Endothelial cell of hepatic sinusoid (primary cell): Measurements from ENCODE around the gene REC114.

Experiments
- in situ Hi-C: cut with HindIII; loops from 2 replicates; pipeline ENCODE4 v1.10.0; 2017; ENCODE audit warnings: low sequenced_read_pairs

The REC114 gene

DNA sequence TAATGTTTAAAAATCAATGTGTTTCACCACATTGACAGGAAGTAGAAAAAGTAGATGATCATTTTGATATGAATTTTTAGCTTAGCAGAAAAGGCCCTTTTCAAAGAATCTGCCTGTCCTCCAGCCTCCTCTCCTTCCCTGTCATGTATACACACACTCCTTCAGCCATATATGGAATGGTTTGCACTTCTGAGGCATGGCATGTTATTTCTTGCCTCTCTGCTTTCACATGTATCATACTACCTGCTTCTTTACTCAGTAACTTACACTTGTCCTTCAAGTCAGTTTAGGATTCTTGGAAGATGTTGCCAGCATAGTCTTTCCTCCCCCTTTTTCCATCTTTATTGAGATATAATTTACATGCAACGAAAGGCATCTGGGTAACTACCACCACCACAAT lies 79.0 kb downstream of the REC114 start:
- in situ Hi-C loops = no loop called here

DNA sequence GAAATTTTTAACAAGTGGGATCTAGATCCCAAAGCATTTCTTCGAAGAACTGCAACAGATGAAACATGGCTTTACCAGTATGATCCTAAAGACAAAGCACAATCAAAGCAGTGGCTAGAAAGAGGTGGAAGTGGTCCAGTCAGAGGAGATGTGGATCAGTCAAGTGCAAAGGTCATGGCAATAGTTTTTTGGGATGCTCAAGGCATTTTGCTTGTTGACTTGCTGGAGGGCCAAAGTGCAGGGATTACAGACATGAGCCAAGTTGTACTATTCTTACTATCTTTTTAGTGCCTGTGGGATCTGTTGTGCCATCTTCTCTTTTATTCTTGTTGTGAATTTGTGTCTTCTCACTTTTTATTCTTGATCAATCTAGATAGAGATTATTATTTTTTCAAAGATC lies 82.0 kb downstream of the REC114 start:
- in situ Hi-C loops = no loop called here

DNA sequence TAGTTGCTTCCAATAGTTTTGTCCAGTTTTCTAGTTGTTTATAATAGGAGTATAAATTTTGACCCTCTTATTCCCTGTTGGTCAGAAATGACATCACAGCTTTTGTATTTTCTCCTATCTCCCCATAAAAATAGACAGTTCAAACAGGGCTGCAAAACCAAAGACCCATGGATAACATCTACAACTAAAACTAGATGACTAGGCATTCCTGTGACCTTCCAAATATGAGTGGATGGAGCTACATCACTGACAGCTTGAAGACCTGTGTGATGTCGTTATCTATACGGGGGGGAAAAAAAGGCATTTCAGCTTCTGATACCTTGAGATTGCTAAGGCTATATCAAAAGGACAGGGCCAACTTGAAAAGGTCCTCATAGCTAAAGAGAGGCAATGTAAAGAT lies 84.6 kb downstream of the REC114 start:
- in situ Hi-C loops = no loop called here

DNA sequence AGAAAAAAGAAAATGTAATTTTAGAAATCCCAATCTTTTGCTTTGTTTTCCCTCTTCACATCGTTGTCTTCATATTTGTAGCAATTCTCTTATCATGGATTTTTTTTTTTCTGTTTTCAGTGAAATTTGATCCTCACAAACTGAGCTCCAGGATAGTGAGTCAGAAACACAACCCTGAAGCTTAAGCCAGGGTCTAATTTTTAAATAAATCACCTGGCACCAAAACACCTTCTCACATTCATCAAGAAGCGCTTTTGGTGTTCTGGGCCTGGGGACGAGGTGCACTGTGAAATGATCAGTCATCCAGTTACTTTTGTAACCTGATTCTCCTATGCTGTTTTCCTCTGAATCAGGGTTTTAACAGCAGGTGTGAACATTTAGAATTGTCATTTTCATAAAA lies 87.7 kb downstream of the REC114 start:
- in situ Hi-C loops = no loop called here

DNA sequence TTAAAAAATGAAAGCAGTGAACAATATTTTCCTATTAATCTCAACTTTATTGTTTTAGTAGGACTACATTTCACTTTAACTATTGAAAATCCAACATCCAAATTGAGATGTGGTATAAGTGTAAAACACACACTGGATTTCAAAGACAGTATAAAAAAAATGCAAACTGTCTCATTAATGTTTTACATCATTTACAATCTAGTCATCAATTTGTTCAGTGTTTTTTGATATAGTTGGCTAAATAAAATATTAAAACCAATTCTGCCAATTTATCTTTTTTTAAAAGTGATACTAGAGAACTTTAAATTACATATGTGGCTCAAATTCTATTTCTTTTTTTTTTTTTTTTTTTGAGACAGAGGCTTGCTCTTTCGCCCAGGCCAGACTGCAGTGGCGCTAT lies 95.2 kb downstream of the REC114 start:
- in situ Hi-C loops = no loop called here

DNA sequence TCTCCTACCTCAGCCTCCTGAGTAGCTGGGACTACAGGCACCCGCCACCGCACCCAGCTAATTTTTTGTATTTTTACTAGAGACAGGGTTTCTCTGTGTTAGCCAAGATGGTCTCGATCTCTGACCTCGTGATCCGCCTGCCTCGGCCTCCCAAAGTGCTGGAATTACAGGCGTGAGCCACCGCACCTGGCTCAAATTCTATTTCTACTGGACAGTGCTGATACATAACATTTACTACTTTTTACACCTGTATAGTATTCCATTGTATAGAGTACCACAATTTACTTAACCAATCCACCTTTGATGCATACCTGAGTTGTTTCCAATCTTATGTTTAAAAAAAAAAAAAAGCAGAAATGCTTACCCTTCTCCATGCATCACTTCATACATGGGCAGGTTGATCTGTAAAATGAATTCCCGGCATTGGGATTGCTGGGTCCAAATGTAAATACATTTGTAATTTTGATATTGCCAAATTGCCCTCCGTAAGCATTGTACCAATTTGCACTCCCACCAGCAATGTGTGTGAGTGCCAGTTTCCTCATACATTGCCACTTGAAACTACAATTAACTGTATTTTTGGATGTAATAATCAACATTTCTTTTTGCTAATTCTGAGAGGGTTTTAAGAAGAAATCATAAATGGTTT lies 95.7 kb downstream of the REC114 start:
- in situ Hi-C loops = no loop called here

DNA sequence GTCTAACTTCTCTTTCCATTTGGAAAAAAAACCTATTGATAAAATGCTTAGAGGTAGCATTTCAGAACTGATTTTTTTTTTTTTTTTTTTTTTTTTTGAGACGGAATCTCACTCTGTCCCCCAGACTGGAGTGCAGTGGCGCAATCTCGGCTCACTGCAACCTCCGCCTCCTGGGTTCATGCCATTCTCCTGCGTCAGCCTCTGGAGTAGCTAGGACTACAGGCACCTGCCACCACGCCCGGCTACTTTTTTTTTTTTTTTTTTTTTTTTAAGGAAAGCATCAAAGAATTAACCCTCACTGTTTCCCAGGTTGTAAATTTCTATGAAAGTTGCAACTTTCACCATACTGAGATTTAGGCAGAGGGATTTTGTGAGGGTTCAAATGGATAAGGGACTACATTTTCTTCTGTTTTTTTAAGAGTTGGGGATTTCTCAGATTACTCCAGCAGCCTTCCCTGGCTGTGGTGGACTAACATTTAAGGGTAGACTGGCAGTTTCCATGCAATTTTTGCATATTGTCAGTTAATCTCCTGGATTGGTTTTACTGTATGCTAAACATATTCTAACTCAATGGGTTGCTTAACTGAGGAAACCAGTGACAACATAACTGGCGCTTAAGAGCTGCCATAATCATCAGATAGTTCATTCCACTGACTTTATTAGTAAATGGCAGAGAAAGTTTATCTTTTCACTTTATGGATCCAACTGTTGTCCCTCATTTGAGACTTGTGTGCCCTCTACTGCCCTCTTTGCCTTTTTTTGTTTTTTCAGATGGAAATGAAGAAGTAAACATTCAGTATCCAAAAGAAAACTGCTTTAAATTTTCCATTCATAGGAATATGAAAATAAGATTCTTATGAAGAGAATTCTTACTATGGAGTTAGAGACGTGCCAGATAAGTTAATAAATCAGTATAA lies 96.5 kb downstream of the REC114 start:
- in situ Hi-C loops = no loop called here

DNA sequence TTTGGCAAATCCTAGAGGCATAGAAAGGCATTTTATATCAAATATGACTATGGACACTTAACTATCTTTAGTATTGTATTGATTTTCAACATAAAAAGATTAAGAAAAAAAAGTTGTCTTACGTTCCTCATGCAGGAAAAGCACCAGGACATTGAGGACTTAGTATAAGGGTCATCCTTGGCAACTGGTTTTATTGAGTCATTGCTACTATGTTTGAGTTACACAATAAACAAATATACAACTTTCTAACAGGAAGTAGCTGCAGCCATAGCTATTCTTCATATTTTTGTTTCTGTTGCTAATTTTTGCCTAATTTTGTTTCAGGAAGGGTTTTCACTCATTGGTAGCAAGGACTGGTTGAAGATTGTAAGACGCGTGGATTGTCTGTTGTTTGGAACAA lies 97.2 kb downstream of the REC114 start:
- in situ Hi-C loops = no loop called here

DNA sequence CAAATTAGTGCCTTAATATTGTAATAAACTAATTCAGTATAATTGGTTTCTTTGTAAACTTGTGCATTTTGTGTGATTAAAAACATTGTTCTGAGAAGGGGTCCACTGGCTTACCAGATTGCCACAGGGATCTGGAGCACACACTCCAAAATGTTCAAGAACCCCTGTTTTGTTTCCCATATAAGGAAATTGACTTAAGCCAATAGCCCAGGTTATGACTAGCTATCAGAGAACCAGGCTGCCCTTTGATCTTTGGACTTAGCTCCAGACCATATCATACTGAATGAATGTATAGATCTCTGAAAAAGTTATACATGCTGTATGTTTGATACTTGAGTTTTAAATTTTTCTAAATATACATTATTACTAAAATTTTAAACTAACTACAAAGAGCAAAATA lies 98.5 kb downstream of the REC114 start:
- in situ Hi-C loops = no loop called here

DNA sequence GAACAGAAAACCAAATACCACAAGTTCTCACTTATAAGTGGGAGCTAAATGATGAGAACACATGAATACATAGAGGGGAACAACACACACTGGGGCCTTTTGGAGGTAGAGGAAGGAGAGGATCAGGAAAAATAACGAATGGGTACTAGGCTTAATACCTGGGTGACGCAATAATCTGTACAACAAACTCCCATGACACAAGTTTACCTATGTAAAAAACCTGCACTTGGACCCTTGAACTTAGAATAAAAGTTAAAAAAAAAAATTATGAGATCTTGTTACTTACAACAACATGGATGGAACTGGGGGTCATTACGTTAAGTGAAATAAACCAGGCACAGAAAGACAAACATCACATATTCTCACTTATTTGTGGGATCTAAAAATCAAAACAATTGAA lies 106.0 kb downstream of the REC114 start:
- in situ Hi-C loops = loop anchor here (5.0 kb wide), 1 partner anchor 102 kb away; no protein-coding TSS in a partner anchor

DNA sequence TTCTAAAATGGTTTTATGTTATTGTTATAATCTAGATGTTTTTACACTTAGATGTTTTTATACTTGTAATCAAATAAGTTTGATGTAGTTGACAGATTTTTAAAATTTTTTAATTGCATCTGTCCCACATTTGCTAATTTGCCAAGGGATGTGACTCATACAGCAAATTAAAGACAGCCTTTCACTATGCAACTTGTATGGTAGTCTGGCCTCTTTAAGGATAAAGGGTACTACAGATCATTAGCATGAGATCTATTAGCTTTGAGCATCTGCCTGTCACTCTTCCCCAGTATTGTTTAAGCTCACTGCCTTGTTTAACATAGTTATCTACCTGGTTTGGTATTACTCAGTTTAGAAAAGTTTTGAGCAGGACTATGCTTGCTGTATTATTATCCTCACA lies 107.2 kb downstream of the REC114 start:
- in situ Hi-C loops = no loop called here

DNA sequence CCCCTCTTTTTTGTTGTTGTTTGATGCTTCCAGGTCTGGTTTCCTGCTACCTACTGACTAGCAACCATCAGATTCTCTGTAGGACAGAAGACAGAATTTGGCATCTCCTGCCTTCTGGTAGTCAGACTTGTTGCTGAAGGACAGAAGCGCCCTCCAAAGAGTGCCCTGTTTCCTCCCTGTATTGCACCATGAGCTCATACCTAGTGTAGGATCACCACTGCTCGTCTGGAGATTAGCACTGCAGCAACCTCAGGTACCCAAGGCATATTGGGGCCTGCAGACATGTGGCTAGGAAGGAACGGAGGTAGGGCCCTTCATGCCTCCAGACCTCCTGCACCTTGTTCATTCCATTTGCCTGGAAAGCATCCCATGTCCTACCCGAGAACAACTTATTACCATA lies 112.1 kb downstream of the REC114 start:
- in situ Hi-C loops = no loop called here

DNA sequence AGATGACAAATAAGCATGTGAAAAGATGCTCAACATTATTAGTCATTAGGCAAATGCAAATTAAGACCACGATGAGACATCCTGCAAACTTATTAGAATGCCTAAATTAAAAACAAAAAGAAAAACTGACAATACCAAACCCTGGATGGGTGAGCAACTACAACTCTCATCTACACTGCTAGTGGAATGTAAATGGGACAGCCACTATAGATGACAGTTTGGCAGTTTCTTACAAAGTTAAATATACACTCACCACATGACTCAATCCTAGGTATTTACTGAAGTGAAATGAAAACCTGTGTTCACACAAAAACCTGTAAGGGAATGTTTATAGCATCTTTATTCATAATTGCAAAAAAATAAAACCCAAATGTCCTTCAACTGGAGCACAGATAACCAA lies 115.6 kb downstream of the REC114 start:
- in situ Hi-C loops = no loop called here

DNA sequence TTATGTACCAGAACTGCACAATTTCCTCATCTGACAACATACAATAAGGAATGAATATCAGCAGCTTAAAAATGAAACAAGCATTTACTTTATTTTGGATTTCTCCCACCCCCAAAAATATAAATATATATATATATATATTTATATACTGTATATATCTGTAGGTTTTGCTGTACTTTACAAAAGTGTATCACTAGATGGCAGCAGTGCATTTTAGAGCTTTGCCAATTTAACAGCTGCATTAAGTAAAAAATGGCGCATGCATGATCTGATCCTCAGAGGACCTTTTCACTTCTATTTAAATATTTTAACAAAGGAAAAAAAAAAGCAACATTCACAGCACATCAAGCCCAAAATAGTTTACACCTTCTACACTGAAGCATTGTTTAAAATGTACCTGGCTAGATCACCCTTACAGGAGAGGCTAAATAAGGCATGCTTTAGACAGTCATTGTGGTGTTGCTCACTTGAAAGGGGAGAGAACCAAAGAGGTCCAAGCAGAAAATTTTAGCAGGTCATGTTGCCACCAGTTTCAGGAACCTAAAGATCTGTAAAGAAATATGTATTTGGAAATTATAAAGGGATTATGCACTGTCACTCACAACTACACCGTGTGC lies 117.6 kb downstream of the REC114 start:
- in situ Hi-C loops = no loop called here

DNA sequence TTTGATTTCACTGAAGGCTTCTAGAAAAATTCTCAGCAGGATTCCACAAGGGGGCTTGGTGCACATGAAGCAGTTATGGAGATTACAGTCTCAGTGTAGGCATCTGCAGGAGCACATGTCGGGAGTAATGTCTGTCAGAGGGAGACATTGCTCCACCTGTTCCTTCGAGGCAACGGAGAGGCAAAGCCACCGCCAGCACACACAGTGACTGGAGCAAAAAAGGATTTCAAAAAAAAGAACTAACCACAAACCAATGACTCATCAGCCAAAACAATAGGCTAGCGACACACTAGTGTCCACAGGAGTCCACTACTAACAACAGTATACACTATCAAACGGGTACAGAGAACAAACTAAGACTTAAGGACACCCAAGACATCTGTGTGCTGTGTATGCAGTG lies 121.3 kb downstream of the REC114 start:
- in situ Hi-C loops = no loop called here

DNA sequence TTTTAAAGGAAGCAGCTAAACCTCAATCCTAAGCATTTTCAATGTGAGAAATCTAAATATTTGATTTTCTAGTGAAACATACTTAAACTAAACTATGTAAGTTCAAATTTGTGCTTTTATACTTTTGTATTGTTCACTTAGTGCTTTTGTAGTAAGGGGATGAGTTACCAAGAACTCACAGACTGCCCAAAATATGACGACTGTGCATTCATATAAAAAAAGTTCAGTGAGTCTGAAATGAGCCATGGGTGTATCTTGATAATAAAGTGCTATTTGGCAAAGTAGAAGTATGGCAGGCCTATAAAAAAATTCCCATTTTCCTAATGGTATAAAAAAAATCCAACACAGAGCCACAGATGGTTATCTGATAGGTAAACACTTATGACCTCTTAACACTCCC lies 124.1 kb downstream of the REC114 start:
- in situ Hi-C loops = no loop called here

DNA sequence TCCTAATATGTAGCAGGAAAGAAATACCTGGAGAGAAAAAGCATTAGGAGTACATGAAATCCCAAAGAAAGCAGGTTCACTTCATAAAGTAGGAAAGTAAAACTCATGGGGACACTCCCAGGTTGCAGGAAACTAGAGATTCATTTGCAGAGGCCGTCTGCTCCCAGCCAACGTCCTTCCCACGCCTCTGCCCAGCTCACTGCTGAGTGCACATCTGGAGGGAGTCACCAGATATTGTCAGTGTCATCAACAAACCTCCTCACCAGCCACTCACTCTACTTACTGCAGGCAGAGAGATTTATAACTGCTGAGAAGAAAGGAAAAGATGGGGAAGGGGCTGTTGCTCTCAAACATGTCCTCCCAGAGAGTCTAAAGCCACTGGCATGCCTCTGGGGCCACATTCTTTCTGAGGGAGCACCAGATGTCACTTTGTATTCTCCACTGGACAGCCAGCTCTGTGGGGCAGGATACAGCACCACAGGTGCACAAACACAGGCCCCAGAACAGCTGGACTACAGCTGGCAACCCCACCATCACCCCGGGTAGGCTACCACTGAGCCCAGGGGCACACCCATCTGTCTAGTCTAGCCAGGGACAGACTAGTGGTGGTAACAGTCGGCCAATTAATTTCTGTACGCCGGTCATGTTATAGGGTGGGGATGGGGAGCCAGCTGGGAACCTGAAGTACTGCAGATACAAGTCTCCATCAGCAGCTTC lies 125.8 kb downstream of the REC114 start:
- in situ Hi-C loops = no loop called here

DNA sequence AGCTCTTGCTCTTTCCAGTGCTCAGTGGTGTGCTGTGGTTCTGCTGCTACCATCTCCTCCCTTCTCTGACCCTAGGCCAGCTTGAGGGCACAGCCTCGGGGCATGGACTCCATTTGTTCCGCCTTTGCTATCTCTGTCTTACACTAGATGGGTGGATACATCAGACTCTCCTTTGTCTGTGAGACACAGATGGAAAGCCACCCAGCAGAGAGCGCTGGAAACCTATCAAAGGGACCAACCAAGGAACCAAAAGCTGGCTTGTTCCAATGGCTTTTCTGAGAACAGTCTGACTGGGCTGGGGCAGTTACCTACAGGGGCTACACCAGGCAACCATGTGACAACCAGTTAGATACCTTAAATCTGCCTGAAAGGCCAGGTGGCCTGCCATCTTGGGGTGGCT lies 126.4 kb downstream of the REC114 start:
- in situ Hi-C loops = no loop called here

DNA sequence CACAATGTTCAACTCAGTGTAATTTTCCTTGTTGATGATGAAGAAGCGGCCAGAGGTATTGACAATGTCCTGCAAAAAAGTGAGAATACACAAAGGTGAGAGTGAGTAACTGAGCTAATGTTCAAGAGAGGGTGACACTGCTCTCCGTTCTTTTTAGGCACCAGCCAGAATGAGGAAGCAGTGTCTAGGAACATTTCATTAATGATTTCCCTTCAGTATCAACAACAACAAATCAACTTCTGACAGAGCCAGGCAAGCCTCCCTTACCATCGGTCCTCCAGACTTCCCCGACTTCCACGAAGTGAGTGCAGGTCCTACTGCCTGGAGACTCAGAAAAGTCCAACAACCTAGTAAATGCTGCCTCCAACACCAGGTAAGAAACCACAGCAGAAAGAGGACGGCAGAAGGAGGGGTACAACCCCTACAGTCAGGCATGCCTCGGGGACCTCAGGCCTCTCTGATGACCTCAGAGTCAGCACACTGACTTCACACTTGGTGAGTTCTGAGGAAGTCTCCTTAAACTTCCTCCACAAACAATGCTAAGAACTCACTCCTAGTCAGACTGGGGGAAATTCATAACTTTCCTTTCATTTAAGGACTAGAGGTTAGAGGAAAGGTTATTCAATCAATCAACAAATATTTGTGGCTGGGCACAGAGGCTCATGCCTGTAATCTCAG lies 127.5 kb downstream of the REC114 start:
- in situ Hi-C loops = no loop called here

DNA sequence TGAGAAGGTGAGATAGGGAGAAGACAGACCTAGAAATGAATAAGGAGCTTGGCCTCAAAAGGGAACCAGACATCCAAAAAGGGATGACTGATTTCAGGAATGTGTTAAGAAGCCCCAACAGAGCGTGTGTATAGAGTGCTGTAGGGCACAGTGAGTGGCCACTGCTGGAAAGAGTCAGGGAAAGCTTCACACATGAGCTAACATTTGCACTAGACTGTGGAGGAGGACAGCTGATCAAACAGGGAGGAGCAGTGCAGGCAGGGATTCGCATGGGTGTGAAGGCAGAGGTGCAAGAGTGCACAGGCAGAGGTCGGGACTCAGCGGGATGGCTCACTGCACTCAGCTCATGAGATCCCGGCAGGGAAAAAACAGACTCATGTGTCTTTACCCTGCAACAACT lies 128.4 kb downstream of the REC114 start:
- in situ Hi-C loops = no loop called here

DNA sequence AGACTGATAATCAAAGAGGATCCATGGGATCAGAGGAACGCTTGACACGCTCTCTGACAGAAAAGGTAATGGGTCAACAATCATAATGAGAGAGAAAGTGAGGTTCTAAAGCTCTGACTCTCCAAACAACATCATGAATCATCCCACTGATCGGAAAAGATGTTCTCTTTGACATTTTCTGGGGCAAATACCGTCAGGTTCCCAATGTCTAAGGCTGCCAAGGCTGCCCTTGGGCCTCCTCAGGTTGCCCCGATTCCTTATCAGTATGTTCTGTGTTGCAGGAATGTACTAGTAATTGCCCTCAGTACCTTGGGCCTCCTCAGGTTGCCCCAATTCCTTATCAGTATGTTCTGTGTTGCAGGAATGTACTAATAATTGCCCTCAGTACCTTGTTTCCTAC lies 129.3 kb downstream of the REC114 start:
- in situ Hi-C loops = no loop called here
